Measurements from ENCODE around the gene IQUB.

GRCh38 chr7:123570390-123571182 lies 36.2 kb upstream of the IQUB start:
- TF ChIP-seq POLR2A (IDR thresholded peaks at IDR 0.05) (no peak), CTCF (IDR thresholded peaks at IDR 0.05) (no peak)

Data from prostate gland (tissue), 2 donors.